Endothelial cell of umbilical vein (primary cell): Measurements from ENCODE around the gene KCNIP3. TPM values are rescaled to one million over a fixed set of nuclear protein-coding genes. Genes with fewer than 3 reads are reported as not detected.

Experiments
- BruUV-seq: library from RNA; stranded (reverse); fragments of 400-500 nt; replicated peaks from 2 replicates; lab custom pipeline; 2021; lab: Mats Ljungman, UMichigan
- CTCF ChIA-PET: fragments of 300-600, 350-600 bp; sonication (Branson Sonifier 250); formaldehyde crosslinking; loops from one replicate; lab custom pipeline; 2021; ENCODE audit warnings: antibody characterized with exemption, inconsistent platforms; lab: Charles Lee
- POLR2A ChIA-PET: fragments of 300-600, 350-600 bp; sonication (Branson Sonifier 250); formaldehyde crosslinking; loops from one replicate; lab custom pipeline; 2021; ENCODE audit warnings: antibody characterized with exemption, inconsistent platforms; lab: Charles Lee
- DNase-seq: peaks from one replicate; pipeline ENCODE4 v3.0.0-alpha.2; 2011; ENCODE audit warnings: low read depth, low spot score
- FAIRE-seq: peaks from 2 replicates; lab custom pipeline; 2011; peaks lifted over from hg19 to GRCh38; lab: Jason Lieb, UNC
- H2AFZ ChIP-seq: 2 replicates; pipeline ENCODE4 v1.6.0; 2012; ENCODE audit warnings: low read depth, low read length, control low read depth, inconsistent platforms
- H3K27ac ChIP-seq: 2 replicates; pipeline ENCODE4 v1.5.1; 2011; ENCODE audit warnings: low read depth, mild to moderate bottlenecking, control low read depth, low read length, moderate library complexity; ENCODE audit not compliant: insufficient read depth
- H3K27me3 ChIP-seq, 2 experiments: 2 replicates each; pipeline versions ENCODE4 v1.6.0 to v1.6.1; 2011; ENCODE audit warnings: low read length in 2 of 2, mixed read lengths in 1 of 2; ENCODE audit not compliant: control insufficient read depth in 2 of 2, insufficient read depth in 2 of 2
- H3K36me3 ChIP-seq, 2 experiments: 2 replicates in 1 of 2; 3 replicates in 1 of 2; pipeline ENCODE4 v1.5.1; 2011; ENCODE audit warnings: low read length in 2 of 2, mild to moderate bottlenecking in 1 of 2, moderate library complexity in 1 of 2; ENCODE audit not compliant: control insufficient read depth in 2 of 2, insufficient read depth in 2 of 2; ENCODE audit errors: extremely low read depth in 1 of 2
- H3K4me1 ChIP-seq: 3 replicates; pipeline ENCODE4 v1.5.1; 2011; ENCODE audit warnings: mild to moderate bottlenecking, low read length; ENCODE audit not compliant: control insufficient read depth, insufficient read depth; ENCODE audit errors: extremely low read depth
- H3K4me2 ChIP-seq: 2 replicates; pipeline ENCODE4 v1.6.1; 2011; ENCODE audit warnings: low read length, control low read depth, mixed read lengths; ENCODE audit not compliant: insufficient read depth
- H3K4me3 ChIP-seq, 3 experiments: fragments of 200-600 bp in 1 of 3; sonication (generic), shearing (Covaris generic) in 1 of 3; replicated peaks in 1 of 3; 2 replicates each; pipeline ENCODE4 v1.5.1; 2011 to 2016; ENCODE audit warnings: control low read depth in 3 of 3, low read length in 3 of 3, mild to moderate bottlenecking in 2 of 3, inconsistent platforms in 1 of 3, low read depth in 1 of 3, moderate library complexity in 1 of 3; ENCODE audit not compliant: insufficient read depth in 1 of 3
- H3K79me2 ChIP-seq: 2 replicates; pipeline ENCODE4 v1.6.0; 2012; ENCODE audit warnings: low read length, inconsistent platforms; ENCODE audit not compliant: control insufficient read depth, insufficient read depth
- H3K9ac ChIP-seq: replicated peaks from 2 replicates; pipeline ENCODE3; 2011; ENCODE audit warnings: low read length, control low read depth; ENCODE audit not compliant: insufficient read depth; ENCODE audit errors: extremely low read depth
- H3K9me1 ChIP-seq: replicated peaks from 3 replicates; pipeline ENCODE4 v1.6.0; 2011; ENCODE audit warnings: mild to moderate bottlenecking, low read length; ENCODE audit not compliant: control insufficient read depth, insufficient read depth; ENCODE audit errors: extremely low read depth
- H3K9me3 ChIP-seq: replicated peaks from 2 replicates; pipeline ENCODE4 v1.5.1; 2012; ENCODE audit warnings: low read length, inconsistent platforms; ENCODE audit not compliant: control insufficient read depth, insufficient read depth
- H4K20me1 ChIP-seq: replicated peaks from 2 replicates; pipeline ENCODE3; 2011; ENCODE audit warnings: mild to moderate bottlenecking, low read length; ENCODE audit not compliant: control insufficient read depth, insufficient read depth; ENCODE audit errors: extremely low read depth
- CTCF ChIP-seq, 2 donors: IDR thresholded peaks; 1 replicate in 1 of 2; 2 replicates in 1 of 2; pipeline ENCODE4 v1.5.1; 2011; ENCODE audit warnings: low read length in 2 of 2, mild to moderate bottlenecking in 2 of 2, moderate library complexity in 2 of 2, control low read depth in 1 of 2, inconsistent platforms in 1 of 2, low read depth in 1 of 2; ENCODE audit not compliant: insufficient read depth in 1 of 2; ENCODE audit errors: extremely low read depth in 1 of 2
- EZH2 ChIP-seq: IDR thresholded peaks from 2 replicates; pipeline ENCODE4 v1.6.1; 2012; ENCODE audit warnings: borderline replicate concordance, low read depth, mild to moderate bottlenecking, moderate library complexity, low read length, inconsistent platforms; ENCODE audit not compliant: severe bottlenecking
- FOS ChIP-seq: IDR thresholded peaks from 2 replicates; pipeline ENCODE4 v1.6.1; 2011; ENCODE audit warnings: mild to moderate bottlenecking, low read length, moderate library complexity, borderline replicate concordance; ENCODE audit not compliant: insufficient read depth
- GATA2 ChIP-seq: IDR thresholded peaks from 2 replicates; pipeline ENCODE4 v1.7.0; 2011; ENCODE audit warnings: low read depth, mild to moderate bottlenecking, moderate library complexity, mixed read lengths, low read length; ENCODE audit not compliant: insufficient read length, insufficient read depth
- JUN ChIP-seq: IDR thresholded peaks from 2 replicates; pipeline ENCODE4 v1.6.1; 2011; ENCODE audit warnings: borderline replicate concordance, low read depth; ENCODE audit not compliant: insufficient read length, insufficient read depth
- MAX ChIP-seq: IDR thresholded peaks from 2 replicates; pipeline ENCODE4 v1.6.1; 2011; ENCODE audit not compliant: insufficient read depth, insufficient read length
- MYC ChIP-seq: IDR thresholded peaks from one replicate; pipeline ENCODE4 v1.6.1; 2011; ENCODE audit warnings: mild to moderate bottlenecking, low read depth, low read length
- POLR2A ChIP-seq: IDR thresholded peaks from 2 replicates; pipeline ENCODE4 v1.6.1; 2012; ENCODE audit warnings: low read depth, mild to moderate bottlenecking, control low read depth, low read length
- POLR2AphosphoS5 ChIP-seq: IDR thresholded peaks from 2 replicates; pipeline ENCODE4 v1.6.1; 2012; ENCODE audit warnings: low read depth, mild to moderate bottlenecking, control low read depth, low read length, moderate library complexity; ENCODE audit not compliant: insufficient read depth
- dilution Hi-C: fragments of 300-500 bp; cut with MboI; formaldehyde crosslinking; loops from one replicate; pipeline ENCODE4 v1.15.0; 2019; ENCODE audit warnings: low sequenced_read_pairs; ENCODE audit not compliant: extremely low pct_ligation_motif_present
- intact Hi-C: fragments of 100-400 bp; cut with micrococcal nuclease; formaldehyde crosslinking; loops from one replicate; pipeline ENCODE4 v1.10.0; 2022
- polyA plus RNA-seq, 4 experiments: library from polyadenylated mRNA; depleted of rRNA in 3 of 4; stranded (reverse) in 3 of 4; unstranded in 1 of 4; fragments of >200 nt; gene quantifications; 2 replicates each; pipeline versions ENCODE4 v1.2.1 to v1.2.3, GENCODE V29; 2011 to 2012; ENCODE audit warnings: missing spikeins in 1 of 4
- total RNA-seq: library from RNA; stranded (reverse); gene quantifications from 2 replicates; pipeline ENCODE4 v1.2.3, GENCODE V29; 2021

The KCNIP3 gene
- total and polyA plus RNA-seq, 2 donors (not counting 3 experiments of a cell fraction or from before 2014, with no cell fraction given) = 0.12 to 0.62 TPM

- TF ChIP-seq GATA2 (no peak), EZH2 (no peak), POLR2A (no peak), POLR2AphosphoS5 (no peak), FOS (no peak), MAX (no peak), CTCF (IDR thresholded peaks at IDR 0.05; ENCODE audit: extremely low read depth in 1 of 2, insufficient read depth in 1 of 2, low read depth in 1 of 2, low read length in 2 of 2) (no peak), JUN (no peak), MYC (no peak)
- no peaks in the 10 kb centered on the region for H3K4me1 ChIP-seq
- no peak for FAIRE-seq
Measured at GRCh38 chr2:95262896-95263542, 34.1 kb upstream of the KCNIP3 start.

More at GRCh38 chr2:95262896-95263542, 34.1 kb upstream of the KCNIP3 start:
- ChIA-PET CTCF (interaction anchor here (1.2 kb wide), 1 partner anchor 31 kb away, joined by 4 read pairs; no protein-coding TSS in a partner anchor), POLR2A (no interaction called here)
- Histone ChIP-seq H3K9me1 (no peaks in the 10 kb centered on the region), H3K79me2 (no peaks in the 10 kb centered on the region), H3K27me3 (no peaks in the 10 kb centered on the region), H3K9ac (no peak overlapping the region), H3K9me3 (no peaks in the 10 kb centered on the region), H3K36me3 (no peaks in the 10 kb centered on the region), H3K4me3 (no peak overlapping the region), H3K4me2 (no peak overlapping the region), H4K20me1 (no peaks in the 10 kb centered on the region), H3K27ac (no peak overlapping the region), H2AFZ (no peak overlapping the region)
- BruUV-seq = no TSS peak
- DNase-seq = no peak
- dilution Hi-C loops = no loop called here
- intact Hi-C loops = no loop called here
